Measurements from ENCODE around the gene STRIP2. TPM values are rescaled to one million over a fixed set of nuclear protein-coding genes. Genes with fewer than 3 reads are reported as not detected.

Gene STRIP2
- total RNA-seq, 1 experiment from 2014 or later = 9.1 TPM

DNA sequence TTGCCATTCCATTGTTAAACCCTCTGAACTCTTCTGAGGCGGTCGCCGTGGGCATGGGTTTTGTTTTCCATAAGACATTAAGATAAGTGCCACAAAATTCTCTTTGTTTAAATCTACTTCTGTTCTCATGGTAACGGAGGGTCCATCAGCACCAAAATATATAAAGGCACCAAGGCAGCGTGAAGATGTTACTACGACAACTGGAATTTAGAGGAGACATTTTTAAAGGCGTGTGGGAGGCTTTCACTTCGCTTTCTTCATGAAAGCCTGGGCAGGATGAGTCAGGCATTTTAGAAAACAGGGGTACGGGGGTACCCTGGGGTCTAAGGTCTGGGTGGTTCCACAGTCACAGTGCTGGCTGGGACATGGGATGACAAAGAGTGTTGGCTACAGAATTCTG lies 102.1 kb downstream of the STRIP2 start:
- Histone ChIP-seq H3K36me3 (ENCODE audit: insufficient read depth, low read length, poor library complexity, severe bottlenecking) (no peaks in the 10 kb centered on the region), H3K4me3 (ENCODE audit: low read depth, low read length, poor library complexity, severe bottlenecking) (no peak overlapping the region), H3K27ac (ENCODE audit: low read depth, low read length, poor library complexity, severe bottlenecking) (no peak overlapping the region), H3K9me3 (ENCODE audit: low read depth, low read length, poor library complexity, severe bottlenecking) (no peaks in the 10 kb centered on the region), H3K27me3 (replicated peaks; ENCODE audit: insufficient read depth, low read depth, low read length, poor library complexity) (no peaks in the 10 kb centered on the region), H3K4me1 (ENCODE audit: insufficient read depth, low read length, poor library complexity, severe bottlenecking) (no peaks in the 10 kb centered on the region)
- ChIA-PET CTCF (interaction anchor here (0.5 to 0.7 kb wide), 2 partner anchors 32 to 243 kb away, joined by 3 to 11 read pairs; no protein-coding TSS in a partner anchor), POLR2A (ENCODE audit: low non-redundant PET) (no interaction called here)
- no TSS peak for BruUV-seq (replicated peaks)
- DNase-seq (ENCODE audit: low spot score) = no peak
- intact Hi-C loops (cut with micrococcal nuclease; ENCODE audit: unreplicated experiment) = no loop called here
- TF ChIP-seq CTCF (conservative IDR thresholded peaks at IDR 0.05; ENCODE audit: low read depth, low read length) = no peak
- TF ChIP-seq EZH2 (IDR thresholded peaks at IDR 0.05; ENCODE audit: borderline replicate concordance, low read depth, low read length, poor library complexity, severe bottlenecking) = no peak

Other genes starting within 250 kb of the STRIP2 start
- gene SMO, start 245.8 kb upstream of the STRIP2 start, total RNA-seq (2021) = 40.3 and 40.8 TPM in 2 replicates
- gene AHCYL2, start 209.4 kb upstream of the STRIP2 start, total RNA-seq (2021) = 27.2 and 35.2 TPM in 2 replicates
- 1.5 and 1.7 TPM in 2 replicates for gene SMKR1, start 68.1 kb downstream of the STRIP2 start, total RNA-seq (2021)
- gene NRF1, start 177.3 kb downstream of the STRIP2 start, total RNA-seq (2021) = 28.7 and 30.2 TPM in 2 replicates